OCI-LY3 (cell line): Measurements from ENCODE around the gene TRMT5.

ENCODE experiments used
- H2AFZ ChIP-seq: fragments of 200-600, 300-600 bp; shearing (Covaris generic); 2 replicates; pipeline ENCODE4 v1.6.0; 2014; ENCODE audit warnings: antibody characterized with exemption, low read depth, low read length
- H3K27ac ChIP-seq: fragments of 200-600, 300-600 bp; sonication (generic); 2 replicates; pipeline ENCODE4 v1.5.1; 2014; ENCODE audit warnings: mild to moderate bottlenecking, low read length, moderate library complexity, mixed read lengths
- H3K27me3 ChIP-seq: fragments of 200-600, 300-600 bp; sonication (generic); 2 replicates; pipeline ENCODE4 v1.6.1; 2014; ENCODE audit warnings: low read depth, low read length, mixed read lengths
- H3K36me3 ChIP-seq: fragments of 200-600, 300-600 bp; sonication (generic); replicated peaks from 2 replicates; pipeline ENCODE3; 2014; ENCODE audit warnings: low read depth, low read length, mixed read lengths
- H3K4me1 ChIP-seq: fragments of 300-600, 200-600 bp; sonication (generic); 2 replicates; pipeline ENCODE4 v1.6.1; 2014; ENCODE audit warnings: low read length, mixed read lengths
- H3K4me2 ChIP-seq: fragments of 200-600, 300-600 bp; sonication (generic); 2 replicates; pipeline ENCODE4 v1.6.1; 2014; ENCODE audit warnings: low read length, mixed read lengths
- H3K4me3 ChIP-seq: fragments of 300-600, 200-600 bp; sonication (generic); 2 replicates; pipeline ENCODE4 v1.5.1; 2014; ENCODE audit warnings: antibody characterized with exemption, mild to moderate bottlenecking, low read length, moderate library complexity
- H3K79me2 ChIP-seq: fragments of 300-600, 200-600 bp; shearing (Covaris generic); 2 replicates; pipeline ENCODE4 v1.6.1; 2014; ENCODE audit warnings: mild to moderate bottlenecking, low read length, mixed read lengths
- H3K9ac ChIP-seq: fragments of 300-600, 200-600 bp; shearing (Covaris generic); 2 replicates; pipeline ENCODE4 v1.6.0; 2014; ENCODE audit warnings: mild to moderate bottlenecking, low read length, moderate library complexity
- H3K9me3 ChIP-seq: fragments of 200-600, 300-600 bp; shearing (Covaris generic); 2 replicates; pipeline ENCODE4 v1.6.1; 2014; ENCODE audit warnings: low read length, mixed read lengths; ENCODE audit not compliant: insufficient read depth
- H4K20me1 ChIP-seq: fragments of 200-600, 300-600 bp; sonication (generic); 2 replicates; pipeline ENCODE4 v1.6.1; 2016; ENCODE audit warnings: low read length, mixed read lengths; ENCODE audit not compliant: insufficient read depth
- CTCF ChIP-seq: fragments of 200-600, 300-600 bp; sonication (generic); IDR thresholded peaks from 2 replicates; pipeline ENCODE4 v1.5.1; 2014; ENCODE audit warnings: antibody characterized with exemption, low read length, low read depth
- EZH2phosphoT487 ChIP-seq: fragments of 200-600 bp; shearing (Covaris generic); IDR thresholded peaks from 2 replicates; pipeline ENCODE4 v1.6.1; 2018; ENCODE audit warnings: antibody characterized with exemption, mixed run types, low read depth

Gene TRMT5

GRCh38 chr14:61019537-61019936, 38.7 kb upstream of the TRMT5 start:
- Histone ChIP-seq H3K4me2 (no peak overlapping the region), H3K4me3 (no peak overlapping the region), H3K9me3 (no peaks in the 10 kb centered on the region), H4K20me1 (no peaks in the 10 kb centered on the region), H3K27me3 (no peaks in the 10 kb centered on the region), H3K36me3 (no peaks in the 10 kb centered on the region), H3K79me2 (no peaks in the 10 kb centered on the region), H2AFZ (no peak overlapping the region), H3K4me1 (no peaks in the 10 kb centered on the region), H3K9ac (no peak overlapping the region), H3K27ac (no peak overlapping the region)
- no peak for TF ChIP-seq CTCF
- no peak for TF ChIP-seq EZH2phosphoT487

GRCh38 chr14:61003571-61003970, 22.7 kb upstream of the TRMT5 start:
- Histone ChIP-seq H4K20me1 (no peaks in the 10 kb centered on the region), H3K4me3 (no peak overlapping the region), H2AFZ (no peak overlapping the region), H3K9me3 (no peaks in the 10 kb centered on the region), H3K36me3 (no peaks in the 10 kb centered on the region), H3K27me3 (no peaks in the 10 kb centered on the region), H3K4me2 (no peak overlapping the region), H3K4me1 (no peaks in the 10 kb centered on the region), H3K79me2 (no peaks in the 10 kb centered on the region), H3K27ac (no peak overlapping the region), H3K9ac (no peak overlapping the region)
- TF ChIP-seq CTCF (no peak), EZH2phosphoT487 (no peak)

GRCh38 chr14:60999536-60999935, 18.7 kb upstream of the TRMT5 start:
- Histone ChIP-seq H3K27me3 (no peaks in the 10 kb centered on the region), H3K4me3 (no peak overlapping the region), H4K20me1 (no peaks in the 10 kb centered on the region), H2AFZ (no peak overlapping the region), H3K9ac (no peak overlapping the region), H3K27ac (no peak overlapping the region), H3K4me2 (no peak overlapping the region), H3K79me2 (no peaks in the 10 kb centered on the region), H3K36me3 (no peaks in the 10 kb centered on the region), H3K9me3 (no peaks in the 10 kb centered on the region), H3K4me1 (no peaks in the 10 kb centered on the region)
- TF ChIP-seq EZH2phosphoT487 (no peak), CTCF (no peak)

GRCh38 chr14:60998617-60999016, 17.7 kb upstream of the TRMT5 start:
- TF ChIP-seq EZH2phosphoT487 (no peak), CTCF (no peak)
- Histone ChIP-seq H3K9ac (no peak overlapping the region), H3K36me3 (no peaks in the 10 kb centered on the region), H3K4me3 (no peak overlapping the region), H3K9me3 (no peaks in the 10 kb centered on the region), H3K27me3 (no peaks in the 10 kb centered on the region), H3K27ac (no peak overlapping the region), H3K79me2 (no peaks in the 10 kb centered on the region), H3K4me1 (no peaks in the 10 kb centered on the region), H4K20me1 (no peaks in the 10 kb centered on the region), H3K4me2 (no peak overlapping the region), H2AFZ (no peak overlapping the region)
